ENCODE results near the gene ELP2. TPM values are rescaled to one million over a fixed set of nuclear protein-coding genes. Genes with fewer than 3 reads are reported as not detected.
"Not testable (repeated sequence)": the region's sequence is repeated elsewhere in the genome, so short reads cannot be mapped to it uniquely, and the experiment has no call there.

ELP2 gene
- total RNA-seq, 1 donor from 2014 or later = 171 TPM

DNA sequence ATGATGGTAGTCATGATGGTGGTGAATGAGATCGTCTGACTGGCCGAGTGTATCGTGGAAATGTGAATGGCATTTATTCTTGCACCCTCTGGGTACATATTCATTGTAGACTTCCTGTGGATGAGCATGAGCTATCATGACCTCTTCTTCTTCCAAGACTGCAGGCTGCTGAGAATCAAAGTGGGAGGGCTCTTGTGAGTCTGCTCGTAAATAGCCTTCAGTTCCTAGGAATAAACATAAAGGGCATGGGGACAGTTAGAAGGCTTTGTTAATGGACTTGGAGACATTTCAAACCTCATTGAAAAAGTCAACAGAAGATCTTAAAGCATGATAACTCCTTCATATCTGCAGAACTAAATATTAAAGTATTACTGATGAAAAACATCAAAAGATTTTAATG, 15.4 kb upstream of the ELP2 start:
- H3K9me3 ChIP-seq (ENCODE audit: low read depth) = no peaks in the 10 kb centered on the region
- TF ChIP-seq CTCF (IDR thresholded peaks at IDR 0.05) = no peak
- no peak for TF ChIP-seq EZH2 (IDR thresholded peaks at IDR 0.05)
- TF ChIP-seq EZH2phosphoT487 (IDR thresholded peaks at IDR 0.05) = no peak
- H3K36me3 Mint-ChIP-seq = peaks cover 46% of the 10 kb centered on the region
- H3K36me3 ChIP-seq = peaks cover 19% of the 10 kb centered on the region
- H3K4me1 ChIP-seq = no peaks in the 10 kb centered on the region
- H3K9me3 Mint-ChIP-seq = no peaks in the 10 kb centered on the region
- no peak overlapping the region for H3K4me2 ChIP-seq
- no peak overlapping the region for H3K4me3 Mint-ChIP-seq
- no peaks in the 10 kb centered on the region for H3K27me3 ChIP-seq
- DNase-seq (ENCODE audit: low spot score) = no peak
- H3K27ac Mint-ChIP-seq = no peak overlapping the region
- no peak overlapping the region for H3K4me3 ChIP-seq
- no peaks in the 10 kb centered on the region for H3K79me2 ChIP-seq (ENCODE audit: low read depth)
- no peaks in the 10 kb centered on the region for H3K27me3 Mint-ChIP-seq (ENCODE audit: insufficient read depth, low read depth)
- H3K27ac ChIP-seq = no peak overlapping the region
- no peaks in the 10 kb centered on the region for H3K4me1 Mint-ChIP-seq
- H3K9ac ChIP-seq = no peak overlapping the region
- no peak overlapping the region for H2AFZ ChIP-seq (replicated peaks)
- no peaks in the 10 kb centered on the region for H4K20me1 ChIP-seq (ENCODE audit: low read depth)
- H3F3A ChIP-seq (ENCODE audit: low read depth) = no peaks in the 10 kb centered on the region

DNA sequence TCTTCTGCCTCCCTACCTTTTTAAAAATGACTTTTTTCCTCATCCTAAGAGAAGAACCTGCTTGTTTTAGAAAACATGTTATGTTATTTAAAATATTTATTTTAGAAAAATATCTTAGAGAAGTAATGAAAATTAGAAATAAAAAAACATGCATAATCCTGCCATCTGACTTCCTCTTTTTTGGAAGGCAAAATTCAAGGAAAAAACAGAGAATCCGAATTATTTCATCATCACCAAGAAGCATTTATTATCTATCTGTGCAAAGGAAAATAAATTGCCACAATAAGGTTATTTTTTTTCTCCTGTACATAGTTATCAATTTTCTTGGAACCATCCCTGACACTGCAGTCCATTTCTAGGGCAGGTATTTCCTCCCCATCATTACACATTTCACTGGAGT, 15.0 kb upstream of the ELP2 start:
- Mint-ChIP-seq H3K4me3 (no peak overlapping the region), H3K27ac (no peak overlapping the region), H3K9me3 (no peaks in the 10 kb centered on the region), H3K27me3 (ENCODE audit: insufficient read depth, low read depth) (no peaks in the 10 kb centered on the region), H3K4me1 (no peaks in the 10 kb centered on the region), H3K36me3 (peaks cover 45% of the 10 kb centered on the region)
- H3F3A ChIP-seq (ENCODE audit: low read depth) = no peaks in the 10 kb centered on the region
- no peak overlapping the region for H3K4me3 ChIP-seq
- no peaks in the 10 kb centered on the region for H3K79me2 ChIP-seq (ENCODE audit: low read depth)
- H2AFZ ChIP-seq (replicated peaks) = no peak overlapping the region
- H3K27ac ChIP-seq = no peak overlapping the region
- H3K27me3 ChIP-seq = no peaks in the 10 kb centered on the region
- H4K20me1 ChIP-seq (ENCODE audit: low read depth) = no peaks in the 10 kb centered on the region
- no peaks in the 10 kb centered on the region for H3K9me3 ChIP-seq (ENCODE audit: low read depth)
- no peak overlapping the region for H3K4me2 ChIP-seq
- no peak for TF ChIP-seq EZH2phosphoT487 (IDR thresholded peaks at IDR 0.05)
- no peak for TF ChIP-seq EZH2 (IDR thresholded peaks at IDR 0.05)
- H3K4me1 ChIP-seq = no peaks in the 10 kb centered on the region
- no peak for DNase-seq (ENCODE audit: low spot score)
- H3K9ac ChIP-seq = no peak overlapping the region
- H3K36me3 ChIP-seq = peaks cover 18% of the 10 kb centered on the region

DNA sequence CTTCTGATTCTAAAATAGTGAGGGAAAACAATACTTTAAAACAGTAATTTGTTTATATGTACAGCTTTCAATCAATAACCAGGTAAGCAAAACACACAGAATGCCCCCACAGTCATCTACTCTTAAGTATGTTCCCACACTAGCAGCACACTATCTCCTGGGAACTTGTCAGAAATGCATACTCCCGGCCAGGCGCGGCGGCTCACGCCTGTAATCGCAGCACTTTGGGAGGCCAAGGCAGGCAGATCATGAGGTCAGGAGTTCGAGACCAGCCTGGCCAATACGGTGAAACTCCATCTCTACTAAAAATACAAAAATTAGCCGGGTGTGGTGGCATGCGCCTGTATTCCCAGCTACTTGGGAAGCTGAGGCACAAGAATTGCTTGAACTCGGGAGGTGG, 12.9 kb upstream of the ELP2 start:
- peaks cover 43% of the 10 kb centered on the region for H3K36me3 Mint-ChIP-seq
- H3K9me3 Mint-ChIP-seq, H3K4me3 Mint-ChIP-seq: not testable (repeated sequence)

DNA sequence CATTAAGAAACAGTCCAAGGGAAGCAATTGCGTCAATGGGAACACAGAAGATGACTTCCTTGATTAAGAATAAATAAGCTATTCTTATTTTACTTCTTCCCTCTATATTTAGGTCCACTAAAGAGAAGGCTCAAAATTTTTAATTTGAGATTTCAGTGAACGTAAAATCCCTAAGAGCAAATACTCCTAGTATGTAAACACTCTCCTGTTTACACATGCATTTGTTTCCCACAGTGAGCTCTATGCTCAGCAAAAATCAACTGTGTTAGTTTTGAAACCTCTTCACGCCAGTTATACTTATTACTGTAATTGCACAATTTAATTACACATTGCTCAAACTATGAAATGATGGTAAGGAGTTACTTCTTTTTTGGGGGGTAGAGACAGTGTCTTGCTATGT, 9.4 kb upstream of the ELP2 start:
- Histone ChIP-seq H3K79me2 (ENCODE audit: low read depth) (no peaks in the 10 kb centered on the region), H3K4me3 (no peak overlapping the region), H3K9me3 (ENCODE audit: low read depth) (no peaks in the 10 kb centered on the region), H3K4me1 (no peaks in the 10 kb centered on the region), H3F3A (ENCODE audit: low read depth) (no peaks in the 10 kb centered on the region), H3K27me3 (no peaks in the 10 kb centered on the region), H3K9ac (no peak overlapping the region), H2AFZ (replicated peaks) (no peak overlapping the region), H3K36me3 (peaks cover 29% of the 10 kb centered on the region), H4K20me1 (ENCODE audit: low read depth) (peaks cover under 1% of the 10 kb centered on the region), H3K27ac (no peak overlapping the region), H3K4me2 (no peak overlapping the region)
- Mint-ChIP-seq H3K27me3 (ENCODE audit: insufficient read depth, low read depth) (peaks cover 2% of the 10 kb centered on the region), H3K4me1 (no peaks in the 10 kb centered on the region), H3K4me3 (no peak overlapping the region), H3K36me3 (peaks cover 34% of the 10 kb centered on the region), H3K9me3 (no peaks in the 10 kb centered on the region), H3K27ac (no peak overlapping the region)
- no peak for TF ChIP-seq EZH2 (IDR thresholded peaks at IDR 0.05)
- no peak for TF ChIP-seq EZH2phosphoT487 (IDR thresholded peaks at IDR 0.05)
- TF ChIP-seq CTCF (IDR thresholded peaks at IDR 0.05) = no peak
- DNase-seq (ENCODE audit: low spot score) = no peak

More for the DNA sequence above, 12.9 kb upstream of the ELP2 start:
- not testable (repeated sequence) for H2AFZ ChIP-seq (replicated peaks); H3K9ac ChIP-seq; H3K9me3 ChIP-seq (ENCODE audit: low read depth); H3K4me3 ChIP-seq; H3K4me2 ChIP-seq; H3K27me3 Mint-ChIP-seq (ENCODE audit: insufficient read depth, low read depth); H3K27ac Mint-ChIP-seq; DNase-seq (ENCODE audit: low spot score); H4K20me1 ChIP-seq (ENCODE audit: low read depth); H3K27ac ChIP-seq; H3K79me2 ChIP-seq (ENCODE audit: low read depth); H3F3A ChIP-seq (ENCODE audit: low read depth); H3K27me3 ChIP-seq; H3K4me1 ChIP-seq; H3K4me1 Mint-ChIP-seq
- peaks cover 28% of the 10 kb centered on the region for H3K36me3 ChIP-seq

Measured in neural progenitor cell (in vitro differentiated cells).